Measurements from ENCODE around the gene TBX1. TPM values are rescaled to one million over a fixed set of nuclear protein-coding genes. Genes with fewer than 3 reads are reported as not detected.

The TBX1 gene
- total RNA-seq, 2 donors from 2014 or later, result 11.0 to 20.2 TPM

DNA sequence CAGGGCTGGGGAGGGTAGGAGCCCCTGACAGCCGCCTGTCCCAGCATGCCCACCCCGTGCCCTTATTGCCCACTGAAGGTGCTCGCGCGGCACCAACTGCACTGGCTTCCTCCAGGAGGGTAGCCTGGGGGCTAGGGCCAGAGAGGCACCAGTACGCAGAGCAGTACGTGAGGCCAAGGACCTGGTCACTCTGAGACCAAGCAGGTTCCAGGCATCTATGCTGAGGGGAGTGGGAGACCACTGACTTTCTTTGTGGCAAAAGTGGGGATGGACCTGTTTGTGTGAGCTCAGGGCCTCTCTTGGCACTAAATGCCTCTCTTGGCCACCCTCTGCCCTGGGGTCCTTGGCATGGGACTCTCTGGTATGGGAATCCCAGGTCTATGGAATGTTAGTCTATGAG lies 26.4 kb upstream of the TBX1 start:
- intact Hi-C loops (cut with DNase I), result no loop called here

DNA sequence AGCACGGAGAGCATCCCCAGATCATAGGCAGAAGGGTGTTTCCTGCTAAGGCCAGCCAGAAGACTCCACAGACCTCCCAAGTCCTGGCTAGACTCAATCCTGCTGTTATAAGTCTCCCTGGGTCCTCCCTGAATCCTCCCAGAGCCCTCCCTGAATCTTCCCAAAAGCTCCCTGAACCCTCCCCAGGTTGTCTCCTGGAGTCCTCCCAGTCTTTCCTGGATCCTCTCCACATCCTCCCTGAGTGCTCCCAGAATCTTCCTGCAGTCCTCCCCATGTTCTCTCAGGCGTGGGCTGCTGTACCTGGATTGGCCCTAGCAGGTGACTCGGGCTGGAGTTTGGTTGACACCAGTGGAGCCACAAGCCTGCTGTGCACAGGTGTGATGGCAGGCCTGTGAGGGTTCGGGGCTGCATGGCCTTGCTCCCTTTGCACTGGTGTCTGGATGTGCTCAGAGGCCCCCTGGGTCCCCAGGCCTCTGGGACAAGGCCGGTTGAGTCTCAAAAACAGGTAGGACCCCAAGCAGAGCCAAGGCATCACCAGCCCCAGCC lies 25.7 kb upstream of the TBX1 start:
- intact Hi-C loops (cut with DNase I), result no loop called here
- Histone ChIP-seq H3K4me3 (no peak overlapping the region), H3K36me3 (no peaks in the 10 kb centered on the region), H3K4me1 (replicated peaks) (no peaks in the 10 kb centered on the region), H3K9me3 (no peaks in the 10 kb centered on the region), H3K27ac (no peak overlapping the region), H3K27me3 (replicated peaks; ENCODE audit: insufficient read depth) (no peaks in the 10 kb centered on the region)
- 99% methylated on average over 5 of the region's 5 CpGs for WGBS
- no peak for DNase-seq (ENCODE audit: low spot score)
- TF ChIP-seq, protein P1, sequence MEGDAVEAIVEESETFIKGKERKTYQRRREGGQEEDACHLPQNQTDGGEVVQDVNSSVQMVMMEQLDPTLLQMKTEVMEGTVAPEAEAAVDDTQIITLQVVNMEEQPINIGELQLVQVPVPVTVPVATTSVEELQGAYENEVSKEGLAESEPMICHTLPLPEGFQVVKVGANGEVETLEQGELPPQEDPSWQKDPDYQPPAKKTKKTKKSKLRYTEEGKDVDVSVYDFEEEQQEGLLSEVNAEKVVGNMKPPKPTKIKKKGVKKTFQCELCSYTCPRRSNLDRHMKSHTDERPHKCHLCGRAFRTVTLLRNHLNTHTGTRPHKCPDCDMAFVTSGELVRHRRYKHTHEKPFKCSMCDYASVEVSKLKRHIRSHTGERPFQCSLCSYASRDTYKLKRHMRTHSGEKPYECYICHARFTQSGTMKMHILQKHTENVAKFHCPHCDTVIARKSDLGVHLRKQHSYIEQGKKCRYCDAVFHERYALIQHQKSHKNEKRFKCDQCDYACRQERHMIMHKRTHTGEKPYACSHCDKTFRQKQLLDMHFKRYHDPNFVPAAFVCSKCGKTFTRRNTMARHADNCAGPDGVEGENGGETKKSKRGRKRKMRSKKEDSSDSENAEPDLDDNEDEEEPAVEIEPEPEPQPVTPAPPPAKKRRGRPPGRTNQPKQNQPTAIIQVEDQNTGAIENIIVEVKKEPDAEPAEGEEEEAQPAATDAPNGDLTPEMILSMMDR (IDR thresholded peaks at IDR 0.05), result no peak
- TF ChIP-seq POLR2AphosphoS5 (IDR thresholded peaks at IDR 0.05) (no peak), POLR2A (IDR thresholded peaks at IDR 0.05) (no peak)

More for the DNA sequence above, 26.4 kb upstream of the TBX1 start:
- no peak for DNase-seq (ENCODE audit: low spot score)
- TF ChIP-seq POLR2A (IDR thresholded peaks at IDR 0.05) (no peak), POLR2AphosphoS5 (IDR thresholded peaks at IDR 0.05) (no peak)
- TF ChIP-seq, protein P1 (IDR thresholded peaks at IDR 0.05), result no peak
- Histone ChIP-seq H3K27me3 (replicated peaks; ENCODE audit: insufficient read depth) (no peaks in the 10 kb centered on the region), H3K4me3 (no peak overlapping the region), H3K4me1 (replicated peaks) (no peaks in the 10 kb centered on the region), H3K36me3 (no peaks in the 10 kb centered on the region), H3K9me3 (no peaks in the 10 kb centered on the region), H3K27ac (no peak overlapping the region)
- 63% methylated on average over 7 of the region's 7 CpGs for WGBS

DNA sequence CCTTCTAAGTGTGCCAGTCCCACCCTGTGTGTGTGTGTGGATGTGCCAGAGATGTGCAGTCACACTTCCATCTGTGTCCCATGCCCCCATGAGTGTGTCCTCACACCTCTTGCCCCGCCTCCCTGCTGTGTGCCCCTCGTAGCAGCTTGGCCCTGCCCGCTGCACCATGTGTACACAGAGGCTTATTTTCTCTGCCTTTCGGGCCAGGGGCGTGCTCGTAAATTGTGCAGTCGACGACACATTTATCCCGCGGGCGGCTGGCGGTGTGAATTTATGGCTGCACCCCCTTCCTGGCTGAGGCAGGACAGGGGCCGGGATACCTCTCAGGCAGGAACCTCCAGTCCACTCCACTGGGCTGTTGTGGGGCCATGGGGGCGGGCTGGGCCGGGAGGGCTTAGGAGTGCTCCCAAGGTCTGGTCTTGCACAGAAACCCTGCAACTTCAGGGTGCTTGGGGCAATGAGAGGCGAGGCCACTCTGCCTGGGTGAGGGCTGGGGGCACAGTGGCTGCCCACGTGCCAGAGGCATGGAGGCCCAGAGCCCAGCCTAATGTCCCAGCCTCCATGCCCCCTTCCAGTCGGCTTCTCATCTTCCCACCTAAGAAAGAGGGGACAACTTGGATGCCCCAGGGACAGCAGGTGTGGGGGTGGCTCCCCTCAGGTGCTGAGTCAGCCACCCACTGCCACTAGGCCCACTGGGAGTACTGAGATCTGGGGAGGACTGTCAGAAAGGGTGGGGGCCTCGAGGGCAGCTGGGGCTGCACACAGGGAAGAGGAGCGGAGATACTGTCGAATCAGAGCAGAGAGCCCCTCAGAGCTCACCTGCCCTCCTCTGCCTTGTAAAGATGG lies 24.7 kb upstream of the TBX1 start:
- no peak overlapping the region for H3K4me3 ChIP-seq

DNA sequence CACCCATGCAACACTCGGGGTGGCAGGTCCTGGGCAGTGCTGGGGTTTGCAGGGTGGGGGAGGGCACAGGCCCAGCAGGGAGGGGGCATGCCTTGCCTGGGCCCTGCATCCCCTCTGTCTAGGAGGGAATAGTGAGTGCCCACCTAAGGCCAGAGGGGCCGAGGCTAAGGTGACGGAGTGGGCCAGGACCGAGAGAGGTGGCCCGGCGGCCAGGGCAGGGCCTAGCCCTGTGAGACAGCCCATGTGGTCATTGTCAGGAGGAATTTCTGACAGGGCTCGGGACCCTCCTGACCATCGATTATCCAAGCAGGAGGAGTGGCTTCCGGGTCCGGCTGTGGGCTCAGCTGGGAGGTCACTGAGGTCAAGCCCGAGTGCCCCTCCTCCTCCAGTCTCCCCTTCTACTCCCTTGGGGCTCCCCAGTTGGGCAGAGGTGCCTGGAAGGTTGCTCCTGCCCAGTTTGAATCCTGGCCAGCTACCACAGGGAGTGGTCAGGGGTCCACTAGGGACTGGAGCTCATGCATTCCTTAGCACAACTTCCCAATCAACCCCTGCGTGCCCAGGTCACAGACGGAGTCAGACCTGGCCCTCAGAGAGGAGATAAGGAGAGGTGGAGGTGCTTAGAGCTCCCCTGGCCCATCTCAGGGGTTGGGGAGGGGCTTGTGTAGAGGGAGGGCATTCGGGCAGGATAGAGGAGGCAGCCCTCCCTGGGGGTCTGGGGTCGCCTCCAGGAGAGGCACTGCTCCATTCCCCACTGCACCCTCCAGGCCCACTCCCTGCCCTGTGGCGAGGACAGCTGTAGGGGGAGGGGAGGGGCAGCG lies 22.5 kb upstream of the TBX1 start:
- no peaks in the 10 kb centered on the region for H3K4me1 ChIP-seq (replicated peaks)
- H3K27me3 ChIP-seq (replicated peaks; ENCODE audit: insufficient read depth), result no peaks in the 10 kb centered on the region
- no peak for TF ChIP-seq POLR2A (IDR thresholded peaks at IDR 0.05)
- TF ChIP-seq, protein P1 (IDR thresholded peaks at IDR 0.05), result no peak
- no peak for TF ChIP-seq POLR2AphosphoS5 (IDR thresholded peaks at IDR 0.05)
- WGBS, result 86% methylated on average over 17 of the region's 17 CpGs
- no peak overlapping the region for H3K27ac ChIP-seq
- H3K4me3 ChIP-seq, result no peak overlapping the region
- no peaks in the 10 kb centered on the region for H3K36me3 ChIP-seq
- DNase-seq (ENCODE audit: low spot score), result no peak
- intact Hi-C loops (cut with DNase I), result no loop called here
- H3K9me3 ChIP-seq, result no peaks in the 10 kb centered on the region

More for the DNA sequence above, 24.7 kb upstream of the TBX1 start:
- intact Hi-C loops (cut with DNase I), result no loop called here
- Histone ChIP-seq H3K4me1 (replicated peaks) (no peaks in the 10 kb centered on the region), H3K27ac (no peak overlapping the region), H3K27me3 (replicated peaks; ENCODE audit: insufficient read depth) (no peaks in the 10 kb centered on the region), H3K9me3 (no peaks in the 10 kb centered on the region), H3K36me3 (no peaks in the 10 kb centered on the region)
- TF ChIP-seq, protein P1 (IDR thresholded peaks at IDR 0.05), result no peak
- TF ChIP-seq POLR2A (IDR thresholded peaks at IDR 0.05), result no peak
- no peak for TF ChIP-seq POLR2AphosphoS5 (IDR thresholded peaks at IDR 0.05)
- 67% methylated on average over 19 of the region's 21 CpGs for WGBS
- DNase-seq (ENCODE audit: low spot score), result no peak

Data from prostate gland (tissue), 2 donors.